ENCODE measurements around the gene HIVEP3.
A peak's percentile ranks its signal among the peaks of the same experiment; 100 is the strongest.

Gene HIVEP3

DNA sequence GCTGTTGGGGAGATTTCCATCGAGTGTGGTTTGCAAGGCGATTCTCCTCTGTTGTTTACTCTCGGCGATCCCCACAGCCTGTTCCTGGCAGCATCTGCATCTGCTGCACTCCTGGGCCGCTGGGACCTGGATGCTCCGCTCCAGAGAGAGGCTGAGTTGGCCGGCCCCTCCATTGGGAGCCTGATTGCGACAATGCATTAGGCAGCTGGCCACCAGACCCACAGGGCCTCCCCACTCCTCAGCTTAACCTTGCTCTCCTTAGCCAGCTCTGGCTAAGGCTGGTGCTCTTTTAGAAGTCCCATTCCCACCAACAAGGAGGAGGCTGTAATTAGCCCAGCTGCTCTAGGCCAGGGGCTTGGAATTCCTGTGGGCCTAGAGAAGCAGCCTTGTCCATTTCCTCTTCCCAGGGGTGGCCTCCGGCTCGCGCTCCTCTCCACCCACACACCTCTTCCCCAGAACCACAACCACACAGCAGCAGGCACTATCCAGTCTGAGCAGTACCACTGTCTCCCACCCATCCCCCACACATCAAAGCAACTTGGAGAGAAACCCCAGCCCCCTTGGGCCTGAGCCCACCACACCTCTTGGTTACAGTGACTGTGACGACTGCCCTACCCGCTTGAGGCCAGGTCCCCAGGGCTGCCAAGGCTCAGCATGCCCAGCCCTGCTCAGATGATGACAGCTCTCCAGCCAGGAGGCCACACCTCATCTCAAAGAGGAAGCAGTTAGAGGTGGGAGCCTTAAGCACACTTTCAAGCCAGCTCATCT is 240.4 kb downstream of the HIVEP3 start:
- FAIRE-seq: peak; percentile 97
- no peak for DNase-seq (ENCODE audit: insufficient read length, low spot score)
- no peak for TF ChIP-seq PAX5 (IDR thresholded peaks at IDR 0.05; ENCODE audit: insufficient read depth, low read length, severe bottlenecking)
- no peak for TF ChIP-seq POU2F2 (IDR thresholded peaks at IDR 0.05; ENCODE audit: low read depth, low read length)
- TF ChIP-seq POLR2AphosphoS5 (IDR thresholded peaks at IDR 0.05; ENCODE audit: low read depth, low read length): no peak
- no peak for TF ChIP-seq POLR2A (IDR thresholded peaks at IDR 0.05; ENCODE audit: low read depth, low read length)
- no peak for TF ChIP-seq TAF1 (IDR thresholded peaks at IDR 0.05; ENCODE audit: low read depth, low read length)
- TF ChIP-seq SPI1 (IDR thresholded peaks at IDR 0.05; ENCODE audit: low read depth, low read length): no peak

DNA sequence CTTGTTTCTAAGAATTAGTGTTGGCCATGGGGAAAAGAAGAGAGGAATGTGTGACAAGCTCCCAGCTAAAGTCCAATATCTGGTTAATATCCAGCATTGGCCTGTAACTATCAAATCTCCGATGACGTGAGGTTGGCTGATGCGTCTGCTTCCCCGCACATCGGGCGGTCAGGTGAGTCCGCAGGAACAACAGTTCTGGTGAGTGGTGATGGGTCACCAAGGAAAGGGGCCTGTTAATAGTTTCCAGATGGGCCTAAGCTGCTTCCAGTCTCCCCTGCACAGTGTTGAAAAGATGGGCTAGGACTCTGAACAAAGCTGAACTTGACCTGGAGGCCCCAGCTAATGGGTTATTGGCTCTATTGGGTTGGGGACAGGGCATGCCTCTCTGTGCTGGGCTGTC is 241.1 kb downstream of the HIVEP3 start:
- DNase-seq (ENCODE audit: insufficient read length, low spot score) (no peak), FAIRE-seq (no peak)
- TF ChIP-seq POU2F2 (IDR thresholded peaks at IDR 0.05; ENCODE audit: low read depth, low read length) (no peak), POLR2AphosphoS5 (IDR thresholded peaks at IDR 0.05; ENCODE audit: low read depth, low read length) (no peak), SPI1 (IDR thresholded peaks at IDR 0.05; ENCODE audit: low read depth, low read length) (no peak), POLR2A (IDR thresholded peaks at IDR 0.05; ENCODE audit: low read depth, low read length) (no peak), TAF1 (IDR thresholded peaks at IDR 0.05; ENCODE audit: low read depth, low read length) (no peak), PAX5 (IDR thresholded peaks at IDR 0.05; ENCODE audit: insufficient read depth, low read length, severe bottlenecking) (no peak)

DNA sequence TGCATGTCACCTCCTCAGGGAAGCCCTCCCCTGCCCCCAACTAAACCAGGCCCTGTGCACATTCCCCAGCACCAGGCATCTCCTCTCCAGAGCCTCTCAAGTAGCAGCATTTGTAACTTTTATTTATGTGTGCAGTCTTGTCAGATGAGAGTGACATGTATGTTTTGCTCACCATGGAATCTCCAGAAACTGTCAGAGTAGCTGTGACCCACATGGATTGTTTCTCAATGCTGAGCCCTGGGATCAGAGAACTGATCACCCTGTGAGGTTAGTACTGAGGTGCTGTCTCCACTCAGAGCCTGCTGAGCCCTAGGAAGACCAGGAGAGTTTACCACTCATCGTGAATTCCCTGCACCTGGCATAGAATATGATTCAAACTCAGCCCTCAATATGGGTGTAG is 243.3 kb downstream of the HIVEP3 start:
- no peak for DNase-seq (ENCODE audit: insufficient read length, low spot score)
- no peak for FAIRE-seq
- TF ChIP-seq POU2F2 (IDR thresholded peaks at IDR 0.05; ENCODE audit: low read depth, low read length): no peak
- no peak for TF ChIP-seq POLR2A (IDR thresholded peaks at IDR 0.05; ENCODE audit: low read depth, low read length)
- no peak for TF ChIP-seq PAX5 (IDR thresholded peaks at IDR 0.05; ENCODE audit: insufficient read depth, low read length, severe bottlenecking)
- TF ChIP-seq TAF1 (IDR thresholded peaks at IDR 0.05; ENCODE audit: low read depth, low read length): no peak
- no peak for TF ChIP-seq SPI1 (IDR thresholded peaks at IDR 0.05; ENCODE audit: low read depth, low read length)
- no peak for TF ChIP-seq POLR2AphosphoS5 (IDR thresholded peaks at IDR 0.05; ENCODE audit: low read depth, low read length)

DNA sequence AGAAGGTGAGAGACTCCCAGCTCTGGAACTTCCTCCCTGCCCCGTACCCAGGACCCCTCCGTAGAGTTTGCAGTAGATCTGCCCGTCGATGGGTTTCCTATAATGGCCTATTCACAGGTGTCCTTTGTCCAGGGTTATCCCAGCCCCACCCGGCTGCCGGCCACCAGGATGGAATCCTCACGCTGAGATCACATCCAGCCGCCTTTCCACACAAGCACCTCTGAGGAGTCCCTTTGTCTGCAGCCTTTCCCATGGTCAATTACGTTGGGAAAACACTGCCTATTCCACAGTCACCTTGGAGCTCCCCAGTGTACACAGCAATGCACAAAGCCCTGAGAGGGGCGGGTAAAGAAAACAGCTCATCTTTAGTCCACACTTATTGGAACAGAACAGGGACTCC is 244.2 kb downstream of the HIVEP3 start:
- FAIRE-seq (no peak), DNase-seq (ENCODE audit: insufficient read length, low spot score) (no peak)
- no peak for TF ChIP-seq POLR2A (IDR thresholded peaks at IDR 0.05; ENCODE audit: low read depth, low read length)
- no peak for TF ChIP-seq SPI1 (IDR thresholded peaks at IDR 0.05; ENCODE audit: low read depth, low read length)
- no peak for TF ChIP-seq POU2F2 (IDR thresholded peaks at IDR 0.05; ENCODE audit: low read depth, low read length)
- TF ChIP-seq PAX5 (IDR thresholded peaks at IDR 0.05; ENCODE audit: insufficient read depth, low read length, severe bottlenecking): no peak
- no peak for TF ChIP-seq TAF1 (IDR thresholded peaks at IDR 0.05; ENCODE audit: low read depth, low read length)
- no peak for TF ChIP-seq POLR2AphosphoS5 (IDR thresholded peaks at IDR 0.05; ENCODE audit: low read depth, low read length)

DNA sequence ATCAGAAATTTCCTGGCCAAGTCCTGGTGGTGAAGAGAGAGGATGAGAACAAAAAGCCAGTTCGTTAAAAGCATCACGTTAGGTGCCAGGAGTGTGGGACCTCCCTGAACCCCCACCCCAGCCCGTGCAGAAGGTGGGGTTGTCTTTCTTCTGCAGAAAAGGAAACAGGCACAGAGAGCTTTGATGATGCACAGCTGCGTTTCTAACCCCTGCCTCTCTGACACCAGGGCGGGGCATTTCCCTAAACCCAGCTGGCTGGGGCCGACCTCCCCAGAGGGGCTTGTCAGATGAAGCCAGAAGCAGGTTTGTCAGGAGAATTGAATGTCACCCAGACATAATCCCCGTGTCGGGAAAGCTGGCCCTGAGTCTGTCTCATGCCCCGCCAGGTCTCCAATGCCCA is 244.9 kb downstream of the HIVEP3 start:
- FAIRE-seq: peak; percentile 48
- TF ChIP-seq POU2F2 (IDR thresholded peaks at IDR 0.05; ENCODE audit: low read depth, low read length) (no peak), SPI1 (IDR thresholded peaks at IDR 0.05; ENCODE audit: low read depth, low read length) (peak; percentile 25; the same call in 1 of the 2 replicates), POLR2A (IDR thresholded peaks at IDR 0.05; ENCODE audit: low read depth, low read length) (no peak)

DNA sequence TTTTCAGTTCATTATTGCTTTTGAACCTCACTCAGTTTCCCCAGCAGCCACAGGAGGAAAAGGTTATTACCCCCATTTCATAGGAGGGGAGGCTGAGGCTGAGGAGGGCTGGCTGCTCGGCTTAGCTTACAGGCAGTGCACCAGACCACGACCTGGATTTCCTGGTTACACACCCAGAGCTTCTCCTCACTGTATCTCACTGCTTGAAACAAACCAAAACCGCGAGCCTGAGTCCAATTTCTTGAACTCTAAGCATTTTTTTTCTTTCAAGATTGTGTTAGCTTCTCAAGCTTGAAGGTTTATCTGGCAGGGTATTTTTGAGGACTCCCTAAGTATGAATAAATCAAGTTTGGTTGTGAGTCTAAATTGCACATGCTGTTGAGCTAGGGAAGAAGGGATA is 245.3 kb downstream of the HIVEP3 start:
- FAIRE-seq (peak; percentile 76), DNase-seq (ENCODE audit: insufficient read length, low spot score) (no peak)
- TF ChIP-seq POU2F2 (IDR thresholded peaks at IDR 0.05; ENCODE audit: low read depth, low read length) (no peak), POLR2A (IDR thresholded peaks at IDR 0.05; ENCODE audit: low read depth, low read length) (no peak), SPI1 (IDR thresholded peaks at IDR 0.05; ENCODE audit: low read depth, low read length) (no peak), TAF1 (IDR thresholded peaks at IDR 0.05; ENCODE audit: low read depth, low read length) (no peak), PAX5 (IDR thresholded peaks at IDR 0.05; ENCODE audit: insufficient read depth, low read length, severe bottlenecking) (peak; percentile 28), POLR2AphosphoS5 (IDR thresholded peaks at IDR 0.05; ENCODE audit: low read depth, low read length) (no peak)

More for the DNA sequence above, 244.9 kb downstream of the HIVEP3 start:
- DNase-seq (ENCODE audit: insufficient read length, low spot score): no peak

DNA sequence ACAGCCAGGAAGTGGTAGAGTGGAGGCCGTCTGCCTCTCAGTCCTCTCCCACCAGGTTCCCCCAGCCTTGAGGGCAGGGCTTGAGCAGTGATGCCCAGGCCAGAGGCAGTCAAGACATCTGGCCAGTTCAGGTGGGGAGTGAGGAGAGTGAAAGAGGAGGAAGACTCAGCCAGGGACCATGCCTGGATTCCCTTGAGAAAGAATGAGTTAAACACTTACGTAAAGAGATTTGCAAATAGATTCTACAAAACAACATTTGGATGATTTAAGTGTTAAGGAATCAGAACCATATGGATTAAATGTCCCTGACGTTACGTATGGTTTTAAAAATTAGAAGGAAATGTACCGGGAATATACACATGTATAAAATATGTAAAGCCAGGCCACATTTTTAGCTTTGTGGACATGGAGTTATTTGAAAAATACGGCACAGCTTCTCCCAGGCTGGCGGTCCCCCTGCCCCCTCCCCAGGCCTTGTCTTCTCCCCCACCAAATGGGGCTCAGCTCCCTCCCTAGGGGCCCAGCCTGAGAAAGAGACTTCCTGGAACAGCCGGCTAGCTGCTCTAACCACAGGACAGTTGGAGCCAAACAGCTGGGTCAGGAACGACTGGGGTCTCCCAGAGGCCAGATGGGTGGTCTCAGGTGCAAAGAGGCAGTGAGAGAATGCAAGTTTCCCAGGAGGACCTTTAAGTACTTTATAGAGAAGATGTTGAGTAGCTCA is 245.9 kb downstream of the HIVEP3 start:
- no peak for TF ChIP-seq POU2F2 (IDR thresholded peaks at IDR 0.05; ENCODE audit: low read depth, low read length)
- no peak for TF ChIP-seq SPI1 (IDR thresholded peaks at IDR 0.05; ENCODE audit: low read depth, low read length)
- no peak for TF ChIP-seq PAX5 (IDR thresholded peaks at IDR 0.05; ENCODE audit: insufficient read depth, low read length, severe bottlenecking)
- no peak for TF ChIP-seq TAF1 (IDR thresholded peaks at IDR 0.05; ENCODE audit: low read depth, low read length)
- TF ChIP-seq POLR2A (IDR thresholded peaks at IDR 0.05; ENCODE audit: low read depth, low read length): no peak
- TF ChIP-seq POLR2AphosphoS5 (IDR thresholded peaks at IDR 0.05; ENCODE audit: low read depth, low read length): no peak
- peak; percentile 28 for FAIRE-seq

DNA sequence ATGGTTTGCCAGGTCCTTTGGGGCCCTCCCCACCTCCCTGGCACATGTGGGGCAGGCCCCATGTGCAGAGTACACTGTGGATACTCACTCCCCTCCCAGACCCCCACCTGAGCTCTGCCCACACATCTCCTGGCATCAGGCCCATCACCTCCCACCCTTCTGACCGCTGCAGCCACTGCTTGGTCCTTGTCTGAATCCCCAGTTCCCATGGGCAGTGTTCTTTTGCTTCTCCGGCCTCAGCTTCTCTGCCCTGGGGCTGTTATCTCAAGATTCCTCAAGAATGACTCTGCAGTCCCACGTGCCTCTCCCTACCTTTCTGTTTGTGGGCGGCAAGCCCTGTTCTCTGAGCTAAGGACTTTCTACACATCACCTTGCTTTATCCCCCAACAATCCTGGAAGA is 246.5 kb downstream of the HIVEP3 start:
- FAIRE-seq (no peak), DNase-seq (ENCODE audit: insufficient read length, low spot score) (no peak)
- TF ChIP-seq PAX5 (IDR thresholded peaks at IDR 0.05; ENCODE audit: insufficient read depth, low read length, severe bottlenecking) (no peak), SPI1 (IDR thresholded peaks at IDR 0.05; ENCODE audit: low read depth, low read length) (no peak), POU2F2 (IDR thresholded peaks at IDR 0.05; ENCODE audit: low read depth, low read length) (no peak), POLR2A (IDR thresholded peaks at IDR 0.05; ENCODE audit: low read depth, low read length) (no peak), TAF1 (IDR thresholded peaks at IDR 0.05; ENCODE audit: low read depth, low read length) (no peak), POLR2AphosphoS5 (IDR thresholded peaks at IDR 0.05; ENCODE audit: low read depth, low read length) (no peak)

More for the DNA sequence above, 245.9 kb downstream of the HIVEP3 start:
- no peak for DNase-seq (ENCODE audit: insufficient read length, low spot score)

DNA sequence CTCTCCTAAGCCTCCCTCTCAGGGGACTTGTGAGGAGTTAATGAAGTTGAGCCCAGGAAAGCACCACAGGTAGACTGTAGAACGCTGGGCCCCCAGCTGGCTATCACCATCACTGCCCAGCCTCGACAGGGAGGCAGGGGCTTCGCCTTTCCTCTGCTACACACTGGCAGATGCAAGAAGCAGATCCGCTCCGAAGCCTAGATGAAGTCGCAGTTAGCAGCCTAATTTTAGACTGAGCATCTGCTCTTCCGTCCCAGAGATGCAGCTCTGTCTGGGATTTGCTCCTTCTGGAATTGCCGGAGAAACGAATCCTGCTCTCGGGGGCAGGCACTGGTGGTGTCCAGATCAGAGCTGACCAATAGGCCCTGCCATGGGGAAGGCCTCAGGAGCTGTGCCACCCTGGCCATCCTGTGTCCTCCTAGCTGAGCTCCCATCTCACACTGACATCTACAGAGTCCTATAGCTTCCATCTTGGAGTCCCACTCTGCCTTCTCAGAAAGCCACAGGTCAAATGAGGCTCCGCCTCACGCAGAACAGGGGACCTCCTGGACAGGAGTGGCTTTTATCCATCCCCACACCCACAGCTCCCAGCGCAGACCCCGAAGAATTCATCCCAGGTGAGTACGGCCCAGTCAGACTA is 247.5 kb downstream of the HIVEP3 start:
- TF ChIP-seq POLR2AphosphoS5 (IDR thresholded peaks at IDR 0.05; ENCODE audit: low read depth, low read length) (no peak), POLR2A (IDR thresholded peaks at IDR 0.05; ENCODE audit: low read depth, low read length) (no peak), TAF1 (IDR thresholded peaks at IDR 0.05; ENCODE audit: low read depth, low read length) (no peak), PAX5 (IDR thresholded peaks at IDR 0.05; ENCODE audit: insufficient read depth, low read length, severe bottlenecking) (no peak), SPI1 (IDR thresholded peaks at IDR 0.05; ENCODE audit: low read depth, low read length) (no peak), POU2F2 (IDR thresholded peaks at IDR 0.05; ENCODE audit: low read depth, low read length) (no peak)
- FAIRE-seq (no peak), DNase-seq (ENCODE audit: insufficient read length, low spot score) (no peak)

Data from GM12891 (cell line).